Hematopoietic multipotent progenitor cell treated with erythropoietin and hydrocortisone succinate and interleukin-3 and kit ligand, for 8 days (in vitro differentiated cells): ENCODE results near the gene SPPL3.
"Not testable (repeated sequence)": the region's sequence is repeated elsewhere in the genome, so short reads cannot be mapped to it uniquely, and the experiment has no call there.

Experiments used
- DNase-seq: peaks from one replicate; pipeline ENCODE4 v3.0.0-alpha.2; 2015

SPPL3 gene

DNA sequence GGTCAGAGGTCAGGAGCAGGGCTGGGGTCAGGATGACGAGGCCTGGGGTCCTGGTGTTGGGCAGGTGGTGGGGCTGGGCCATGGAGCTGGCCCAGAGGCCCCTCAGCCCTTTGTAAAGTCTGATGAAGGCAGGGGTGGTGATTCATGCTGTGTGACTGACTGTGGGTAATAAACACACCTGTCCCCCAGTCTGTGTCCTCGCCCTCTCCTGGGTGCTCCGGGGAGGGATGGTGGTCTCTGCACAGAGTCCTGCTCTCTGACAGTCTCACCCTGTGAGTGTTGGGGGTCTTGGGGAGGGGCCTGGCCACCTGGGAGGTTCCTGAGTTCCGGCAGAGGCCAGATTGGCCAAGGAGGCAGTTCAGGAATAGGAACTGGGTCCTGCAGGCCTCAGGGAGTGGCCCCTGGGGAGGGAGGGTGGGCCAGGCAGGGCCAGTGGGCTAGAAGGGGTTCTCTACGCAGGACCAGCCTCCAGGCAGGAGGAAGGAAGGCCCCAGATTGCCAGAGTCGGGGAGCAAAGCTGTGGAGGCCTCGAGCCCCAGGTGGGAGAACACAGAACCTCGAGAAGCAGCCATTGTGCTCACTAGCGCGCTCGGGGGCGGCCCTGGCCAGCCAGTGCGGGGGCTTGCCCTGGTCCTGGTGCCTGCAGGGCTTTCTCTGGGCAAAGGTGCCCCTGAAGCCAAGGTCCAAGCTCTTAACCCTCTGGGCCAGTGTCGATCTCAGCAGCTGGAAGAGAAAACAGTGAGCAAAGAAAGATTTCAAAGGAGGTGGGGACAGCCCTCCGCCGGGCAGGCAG, 164.1 kb downstream of the SPPL3 start:
- no peak for DNase-seq

DNA sequence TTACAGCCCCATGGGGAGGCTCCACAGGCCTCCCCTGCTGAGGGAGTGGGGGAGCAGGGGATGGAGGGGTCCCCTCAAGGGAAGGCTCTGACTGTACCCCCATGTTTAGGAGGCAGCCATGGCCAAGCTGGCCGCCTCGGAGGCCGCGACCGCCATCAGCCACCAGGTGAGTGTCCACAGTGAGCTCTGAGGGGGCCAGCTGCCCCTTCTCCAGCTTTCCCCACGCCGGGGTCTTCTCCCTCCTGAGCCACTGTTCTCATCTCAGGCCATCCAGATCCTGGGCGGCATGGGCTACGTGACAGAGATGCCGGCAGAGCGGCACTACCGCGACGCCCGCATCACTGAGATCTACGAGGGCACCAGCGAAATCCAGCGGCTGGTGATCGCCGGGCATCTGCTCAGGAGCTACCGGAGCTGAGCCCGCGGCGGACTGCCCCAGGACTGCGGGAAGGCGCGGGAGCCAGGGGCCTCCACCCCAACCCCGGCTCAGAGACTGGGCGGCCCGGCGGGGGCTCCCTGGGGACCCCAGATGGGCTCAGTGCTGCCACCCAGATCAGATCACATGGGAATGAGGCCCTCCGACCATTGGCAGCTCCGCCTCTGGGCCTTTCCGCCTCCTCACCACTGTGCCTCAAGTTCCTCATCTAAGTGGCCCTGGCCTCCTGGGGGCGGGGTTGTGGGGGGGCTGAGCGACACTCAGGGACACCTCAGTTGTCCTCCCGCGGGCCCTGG, 165.0 kb downstream of the SPPL3 start:
- no peak for DNase-seq

DNA sequence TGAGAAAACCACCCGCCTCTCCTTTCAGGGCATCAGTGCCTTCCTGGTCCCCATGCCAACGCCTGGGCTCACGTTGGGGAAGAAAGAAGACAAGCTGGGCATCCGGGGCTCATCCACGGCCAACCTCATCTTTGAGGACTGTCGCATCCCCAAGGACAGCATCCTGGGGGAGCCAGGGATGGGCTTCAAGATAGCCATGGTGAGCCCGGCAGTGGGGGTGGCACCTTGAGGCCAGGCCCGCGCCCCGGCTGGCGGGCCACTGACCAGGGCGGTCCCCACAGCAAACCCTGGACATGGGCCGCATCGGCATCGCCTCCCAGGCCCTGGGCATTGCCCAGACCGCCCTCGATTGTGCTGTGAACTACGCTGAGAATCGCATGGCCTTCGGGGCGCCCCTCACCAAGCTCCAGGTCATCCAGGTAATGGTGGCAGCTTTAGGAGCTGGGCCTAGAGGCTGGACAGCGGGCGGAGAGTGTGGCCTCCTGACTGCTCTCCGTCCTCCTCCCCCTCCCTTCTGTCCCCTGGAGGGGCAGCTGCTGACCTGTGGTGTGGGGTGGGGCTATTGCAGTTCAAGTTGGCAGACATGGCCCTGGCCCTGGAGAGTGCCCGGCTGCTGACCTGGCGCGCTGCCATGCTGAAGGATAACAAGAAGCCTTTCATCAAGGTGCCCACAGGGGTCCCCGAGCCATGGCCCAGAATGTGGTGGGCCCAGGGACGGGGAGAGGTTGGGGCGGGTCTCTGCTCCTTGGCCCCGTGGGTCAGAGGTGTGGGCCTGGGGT, 165.7 kb downstream of the SPPL3 start:
- DNase-seq = no peak

DNA sequence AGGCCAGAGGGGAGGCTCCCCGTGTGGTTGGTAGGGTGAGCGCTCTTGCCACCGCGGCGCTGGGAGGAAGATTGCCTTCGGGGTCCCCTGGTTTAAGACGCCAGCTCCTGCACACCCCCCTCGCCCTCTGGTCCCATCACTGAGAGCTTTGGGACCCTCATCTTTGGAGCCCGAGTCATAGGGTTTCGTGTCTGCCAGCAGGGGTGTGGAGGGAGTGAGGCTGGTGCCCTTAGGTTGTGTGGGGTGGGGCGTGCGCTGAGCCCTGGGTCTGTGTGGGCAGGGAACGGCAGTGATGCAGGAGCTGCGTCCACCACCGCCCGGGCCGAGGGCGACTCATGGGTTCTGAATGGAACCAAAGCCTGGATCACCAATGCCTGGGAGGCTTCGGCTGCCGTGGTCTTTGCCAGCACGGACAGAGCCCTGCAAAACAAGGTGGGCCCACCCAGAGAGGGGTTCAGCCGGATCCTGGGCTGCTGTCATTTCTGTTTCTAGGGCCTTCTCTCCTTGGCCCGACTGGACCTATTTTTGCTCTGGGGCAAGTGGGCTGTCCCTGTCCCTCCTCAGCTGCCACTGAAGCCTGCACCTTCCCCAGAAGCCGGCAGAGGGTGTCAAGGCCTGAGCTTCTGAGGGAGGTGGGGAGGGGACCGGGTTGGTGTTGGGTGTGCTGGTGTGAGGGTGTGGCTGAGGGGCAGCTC, 166.5 kb downstream of the SPPL3 start:
- no peak for DNase-seq

DNA sequence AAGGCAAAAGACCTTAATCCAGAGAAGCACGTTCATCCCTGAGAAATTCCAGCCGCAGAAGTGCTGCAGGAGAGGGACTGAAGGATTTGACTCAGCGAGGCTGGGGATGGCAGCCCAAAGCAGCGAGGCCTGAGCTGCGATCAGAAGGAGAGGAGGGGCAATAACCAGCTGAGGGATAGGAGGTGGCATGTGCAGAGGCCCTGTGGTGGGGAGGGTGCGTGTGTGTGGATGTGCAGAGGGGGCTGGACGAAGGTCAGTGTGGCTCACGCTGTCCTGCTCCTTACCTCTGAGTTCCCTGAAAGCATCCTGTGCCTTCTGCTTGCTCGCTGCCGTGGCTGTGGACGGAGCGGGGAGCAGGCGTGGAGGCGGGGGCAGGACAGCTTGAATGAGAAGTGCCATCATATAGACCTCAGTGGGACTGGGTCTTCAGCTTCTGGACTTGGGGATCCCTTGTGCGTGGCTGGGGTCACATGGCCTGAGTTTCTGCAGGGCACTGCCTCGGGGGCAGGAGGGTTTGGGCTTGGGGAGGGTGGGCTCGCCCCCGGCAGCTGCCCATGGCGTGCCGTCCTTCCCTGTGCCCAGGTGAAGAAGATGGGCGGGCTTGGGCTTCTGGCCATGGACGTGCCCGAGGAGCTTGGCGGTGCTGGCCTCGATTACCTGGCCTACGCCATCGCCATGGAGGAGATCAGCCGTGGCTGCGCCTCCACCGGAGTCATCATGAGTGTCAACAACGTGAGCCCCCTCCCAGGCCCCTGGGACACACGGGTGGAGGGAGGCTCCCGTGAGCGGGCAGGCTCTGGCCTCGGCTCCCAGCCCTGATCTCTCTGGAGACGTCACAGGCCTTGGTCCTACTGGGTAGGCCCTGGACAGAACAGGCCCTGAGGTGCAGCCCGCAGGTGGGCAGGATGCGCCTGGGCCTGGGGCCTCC, 167.5 kb downstream of the SPPL3 start:
- no peak for DNase-seq

DNA sequence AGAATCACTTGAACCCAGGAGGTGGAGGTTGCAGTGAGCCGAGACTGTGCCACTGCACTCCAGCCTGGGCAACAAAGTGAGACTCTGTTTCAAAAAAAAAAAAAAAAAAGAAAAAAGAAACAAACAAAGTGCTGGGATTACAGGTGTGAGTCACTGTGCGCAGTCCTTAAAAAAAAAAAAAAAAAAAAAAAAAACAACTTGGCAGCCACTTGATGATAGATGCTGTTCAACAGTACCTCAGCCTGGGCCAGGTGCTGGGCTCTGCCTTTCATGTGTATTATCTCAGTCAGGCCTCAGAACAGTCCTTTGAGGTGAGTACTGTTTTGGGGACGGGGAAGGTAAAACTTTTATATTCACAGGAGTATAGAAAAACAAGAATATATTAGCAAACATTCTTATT, 169.0 kb downstream of the SPPL3 start:
- DNase-seq = no peak

DNA sequence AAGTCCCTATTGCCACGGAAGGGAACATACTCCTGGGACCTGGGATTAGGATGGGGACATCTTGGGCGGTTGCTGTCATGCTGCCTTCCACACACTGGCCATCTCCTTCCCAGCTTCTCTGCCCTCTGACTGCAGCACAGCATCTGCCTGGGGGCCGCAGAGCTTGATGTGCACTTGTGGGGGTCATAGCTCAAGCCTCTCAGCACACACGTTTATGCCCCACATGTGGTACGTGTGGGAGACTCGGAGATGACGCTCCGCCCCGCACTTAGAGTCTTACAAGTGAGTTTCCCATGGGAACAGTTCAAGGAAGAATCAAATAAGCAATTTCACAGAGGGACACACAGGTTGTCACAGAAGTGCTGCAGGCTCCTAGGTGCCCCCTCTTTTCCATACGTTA, 169.9 kb downstream of the SPPL3 start:
- no peak for DNase-seq

DNA sequence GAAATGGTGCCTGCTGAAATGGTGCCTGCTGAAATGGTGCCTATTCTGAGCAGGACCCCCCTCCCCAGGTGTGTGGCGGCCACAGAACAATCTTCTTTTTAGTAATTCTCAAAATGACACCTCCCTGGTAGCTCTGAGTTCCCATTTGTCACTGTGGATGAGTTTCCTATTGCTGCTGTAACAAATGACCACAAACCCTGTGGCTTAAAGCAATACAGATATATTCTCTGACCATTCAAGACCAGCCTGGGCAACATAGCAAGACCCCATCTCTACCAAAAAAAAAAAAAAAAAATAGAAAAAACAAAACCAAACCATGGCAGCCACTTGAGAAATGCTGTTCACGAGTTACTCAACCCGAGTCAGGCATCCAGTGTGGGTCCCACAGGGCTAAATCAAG, 170.6 kb downstream of the SPPL3 start:
- no peak for DNase-seq

DNA sequence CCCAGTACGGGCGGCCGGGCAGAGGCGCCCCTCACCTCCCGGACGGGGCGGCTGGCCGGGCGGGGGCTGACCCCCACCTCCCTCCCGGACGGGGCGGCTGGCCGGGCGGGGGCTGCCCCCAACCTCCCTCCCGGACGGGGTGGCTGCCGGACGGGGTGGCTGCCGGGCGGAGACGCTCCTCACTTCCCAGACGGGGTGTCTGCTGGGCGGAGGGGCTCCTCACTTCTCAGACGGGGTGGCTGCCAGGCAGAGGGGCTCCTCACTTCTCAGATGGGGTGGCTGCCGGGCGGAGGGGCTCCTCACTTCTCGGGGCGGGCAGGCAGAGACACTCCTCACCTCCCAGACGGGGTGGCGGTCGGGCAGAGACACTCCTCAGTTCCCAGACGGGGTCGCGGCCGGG, 172.0 kb downstream of the SPPL3 start:
- not testable (repeated sequence) for DNase-seq

DNA sequence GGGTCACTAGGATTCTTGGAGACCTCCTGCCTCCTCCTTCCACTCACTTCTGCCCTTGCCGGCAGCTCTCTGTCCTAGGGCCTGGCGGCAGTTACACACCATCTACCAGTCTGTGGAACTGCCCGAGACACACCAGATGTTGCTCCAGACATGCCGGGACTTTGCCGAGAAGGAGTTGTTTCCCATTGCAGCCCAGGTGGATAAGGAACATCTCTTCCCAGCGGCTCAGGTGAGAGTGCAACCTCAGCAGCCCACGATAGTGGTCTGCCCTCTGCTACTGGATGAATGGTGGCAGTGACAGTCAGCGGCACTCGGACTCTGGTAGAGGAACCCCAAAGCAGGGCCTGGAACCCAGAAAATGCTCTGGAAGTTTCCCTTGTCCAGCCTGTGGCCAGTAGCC, 177.2 kb downstream of the SPPL3 start:
- DNase-seq = no peak

DNA sequence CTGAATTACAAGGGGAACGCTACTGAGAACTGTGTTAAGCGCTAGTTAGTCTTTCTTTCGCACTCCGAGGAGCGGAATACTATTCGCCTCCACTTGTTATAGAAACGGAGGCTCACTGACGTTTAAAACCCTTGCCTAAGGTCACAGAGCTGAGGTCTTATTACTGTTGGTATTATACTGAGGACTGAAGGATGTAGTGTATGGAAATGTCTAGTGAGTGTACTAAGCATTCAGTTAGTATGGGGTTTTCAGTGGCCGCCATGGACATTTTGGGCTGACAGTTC, 177.7 kb downstream of the SPPL3 start:
- no peak for DNase-seq

DNA sequence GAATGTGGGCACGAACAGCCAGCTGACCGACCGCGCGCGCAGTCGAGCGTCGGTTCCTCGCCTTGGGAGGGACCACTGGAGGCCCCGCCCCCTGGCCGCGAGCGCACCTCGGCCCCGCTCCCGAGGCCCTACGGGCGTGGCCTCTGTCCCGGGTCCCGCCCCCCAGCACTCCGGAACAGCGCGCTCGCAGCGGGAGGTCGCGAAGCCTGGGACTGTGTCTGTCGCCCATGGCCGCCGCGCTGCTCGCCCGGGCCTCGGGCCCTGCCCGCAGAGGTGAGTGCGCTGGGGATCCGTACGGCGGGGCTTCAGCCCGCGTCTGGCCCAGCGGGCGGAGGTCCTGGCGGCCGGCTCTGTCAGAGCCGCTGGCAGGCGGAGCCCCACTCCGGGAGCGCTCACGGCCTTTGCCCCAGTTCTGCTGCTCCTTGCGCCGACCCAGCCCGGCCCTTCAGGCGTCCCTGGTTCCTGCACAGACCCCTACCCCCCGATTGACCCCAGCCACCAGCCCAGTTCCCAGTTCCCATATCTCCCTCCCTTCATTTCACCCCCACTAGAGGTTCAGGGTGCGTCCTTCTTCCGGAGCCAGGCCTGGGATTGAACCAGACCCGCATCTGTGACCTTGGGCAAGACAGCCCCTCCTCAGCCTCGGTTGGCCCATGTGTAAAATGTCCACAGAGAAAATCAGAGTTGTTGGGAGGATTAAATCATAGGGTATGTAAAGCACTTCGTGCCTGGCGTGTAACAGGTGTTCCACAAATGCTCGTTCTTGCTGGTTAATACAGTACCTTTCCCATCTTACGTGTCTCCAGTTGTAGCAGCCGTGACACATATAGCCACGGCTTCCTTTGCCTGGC, 178.3 kb downstream of the SPPL3 start, which contains the start of gene ACADS:
Gene ACADS (plus strand): TSS at position 168 of the 851 bp plus-strand sequence. CDS start 60 bp downstream, at position 228.
- peak; percentile 84 for DNase-seq

DNA sequence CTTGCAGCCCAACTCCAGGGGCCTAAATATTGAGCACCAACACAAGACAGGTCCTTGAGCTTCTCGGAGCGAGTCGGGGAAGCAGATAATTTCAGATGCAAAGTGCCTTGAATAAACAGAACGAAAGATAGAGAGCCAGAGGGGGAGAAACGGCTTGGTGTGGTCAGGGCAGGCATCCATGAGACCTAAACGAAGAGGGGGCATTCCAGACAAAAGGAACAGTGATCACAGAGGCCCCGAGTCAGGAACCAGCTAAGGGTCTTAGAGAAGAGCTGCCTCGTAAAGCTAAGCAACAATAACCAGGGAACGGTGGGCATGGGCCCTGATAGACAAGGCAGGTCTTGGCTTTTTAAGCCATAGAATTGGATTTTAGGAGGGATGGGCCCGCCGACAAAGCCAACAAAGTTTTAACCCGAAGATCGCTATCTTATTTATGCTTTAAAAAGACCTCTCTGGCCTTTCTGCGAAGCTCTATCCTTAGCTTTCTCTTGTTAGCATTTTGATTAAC, 179.0 kb downstream of the SPPL3 start:
- DNase-seq = no peak

DNA sequence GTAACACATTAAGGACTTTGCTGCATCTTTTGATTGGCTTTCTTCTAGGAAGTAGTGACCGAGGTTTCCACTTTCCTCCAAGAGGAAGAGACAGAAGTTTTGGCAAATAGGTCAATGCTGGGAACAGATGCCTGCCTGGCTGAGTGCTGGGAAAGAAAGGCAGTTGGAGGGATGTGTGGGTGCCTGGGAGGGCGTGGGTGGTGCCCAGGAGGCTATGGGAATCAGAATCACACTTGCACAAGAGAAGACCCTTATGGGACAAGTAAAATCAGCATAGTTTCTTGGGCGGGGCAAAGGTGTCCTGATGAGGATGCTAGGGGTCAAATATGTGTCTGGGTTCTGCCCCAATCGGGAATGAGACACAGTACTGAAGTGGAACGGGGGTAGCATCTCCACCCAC, 179.4 kb downstream of the SPPL3 start:
- DNase-seq = no peak

DNA sequence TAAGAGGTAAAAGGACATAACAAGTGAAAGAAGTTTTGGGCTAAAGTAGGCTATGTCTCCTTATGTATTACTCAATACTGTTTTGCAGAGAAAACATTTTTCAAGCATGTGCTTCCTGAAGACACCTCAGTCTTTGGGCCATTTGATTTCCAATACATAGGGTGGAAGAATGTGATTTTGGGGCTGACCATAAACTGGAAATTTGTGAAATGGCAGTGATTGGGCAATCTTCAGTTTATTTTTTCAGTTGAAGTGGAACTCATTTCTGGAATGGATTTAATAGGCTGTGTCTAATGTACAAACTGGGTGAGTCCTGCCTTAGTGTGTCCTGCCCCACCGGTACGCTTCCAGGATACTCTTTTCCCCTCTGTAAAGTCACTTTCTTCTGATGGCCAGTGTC, 181.4 kb downstream of the SPPL3 start:
- DNase-seq = no peak

DNA sequence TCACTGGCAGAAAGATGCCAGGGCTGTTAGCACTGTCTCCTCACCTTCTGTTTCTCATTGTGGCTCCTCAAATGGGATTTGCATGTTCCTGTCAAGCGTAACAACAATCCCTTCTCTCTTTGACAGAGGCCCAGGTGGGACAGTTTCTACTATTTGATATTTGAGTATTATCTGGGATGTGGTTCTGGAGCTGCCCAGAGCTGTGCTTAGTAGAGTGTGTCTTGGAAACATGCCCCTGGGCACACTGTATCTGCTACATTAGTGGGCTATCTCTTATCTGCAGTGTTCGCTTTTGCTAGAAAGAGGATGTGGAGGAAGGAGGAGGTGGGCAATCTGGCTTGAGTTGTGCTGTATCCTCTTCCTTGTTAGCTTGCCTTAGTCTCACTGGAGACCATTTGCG, 182.3 kb downstream of the SPPL3 start:
- peak; percentile 42 for DNase-seq

DNA sequence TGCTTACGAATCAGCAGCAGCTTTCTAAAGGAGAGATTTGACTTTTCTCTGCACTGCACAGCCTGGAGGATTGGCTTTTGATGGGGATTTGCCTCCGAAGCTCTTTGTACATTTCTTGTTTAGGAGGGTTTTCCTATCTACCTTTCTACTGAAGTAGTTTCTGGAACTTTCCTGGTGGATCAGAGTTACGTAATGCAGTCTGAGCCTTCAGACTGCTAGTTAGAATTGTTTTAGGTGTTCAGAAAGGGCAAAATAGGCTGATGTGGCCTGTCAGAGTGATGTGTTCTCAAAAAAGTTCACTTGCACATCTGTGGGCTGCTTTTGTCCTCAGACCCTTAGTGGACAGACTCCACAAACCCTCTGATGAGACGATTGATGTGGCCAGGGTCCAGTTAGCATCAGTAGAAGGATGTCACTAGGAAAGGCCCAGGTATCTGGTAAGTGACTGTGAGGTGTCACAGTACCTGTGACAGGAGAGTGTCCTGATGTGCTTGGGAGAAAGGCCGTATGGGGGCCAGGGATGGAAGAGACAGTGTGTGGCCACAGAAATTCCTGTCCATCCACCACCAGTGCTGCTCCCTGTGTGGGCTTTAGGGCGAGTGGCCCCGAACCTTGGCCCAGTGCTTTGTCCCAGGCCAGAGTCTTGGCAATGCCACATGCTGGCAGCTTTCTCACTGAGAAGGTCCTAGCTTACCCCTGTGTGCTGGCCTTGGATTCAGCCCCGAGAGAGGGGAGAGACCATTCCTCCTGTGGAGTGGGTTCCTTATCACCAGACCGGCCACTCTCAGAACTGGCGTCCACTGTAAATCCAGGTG, 183.0 kb downstream of the SPPL3 start:
- no peak for DNase-seq

DNA sequence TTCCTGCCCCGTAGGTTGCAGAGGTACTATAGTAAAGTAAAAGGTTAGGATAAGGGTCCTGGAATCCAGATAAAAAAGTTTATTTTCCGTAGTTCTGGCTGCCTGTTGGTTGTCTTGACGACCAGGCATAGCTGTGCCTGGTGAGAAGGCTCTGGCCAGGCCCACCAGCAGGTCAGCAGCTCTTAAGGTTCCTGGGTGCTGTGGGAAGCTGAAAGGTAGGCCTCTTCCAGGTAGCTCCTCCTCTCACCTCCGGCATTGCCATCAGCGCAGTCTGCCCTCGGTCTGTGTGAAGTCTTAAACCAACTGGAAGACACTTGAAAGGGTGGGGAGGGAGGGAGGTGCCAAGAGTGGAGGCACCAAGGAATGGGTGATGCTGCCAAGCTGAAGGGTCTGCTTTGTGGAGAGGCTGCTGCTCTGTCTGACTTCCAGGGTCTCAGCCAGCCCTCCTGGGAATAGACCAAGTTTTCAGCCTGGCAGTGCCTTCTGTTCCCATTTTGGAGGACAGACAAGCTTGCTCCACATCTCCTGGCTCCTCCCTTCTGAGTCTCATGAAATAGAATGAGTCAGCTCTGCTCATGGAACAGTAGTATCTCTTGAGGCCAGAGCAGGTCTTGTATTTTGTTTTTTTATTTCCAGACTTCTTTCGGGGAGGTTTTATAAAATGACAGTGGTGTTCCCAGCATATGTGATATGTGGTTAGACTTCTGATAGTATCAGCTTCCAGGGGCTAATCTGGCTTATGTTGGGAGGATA, 183.7 kb downstream of the SPPL3 start:
- DNase-seq = peak; percentile 94
